22Rv1 (cell line): ENCODE measurements around the gene PHTF2.

Experiments used
- CTCF ChIP-seq: fragments of 450-650 bp; IDR thresholded peaks from 2 replicates; pipeline ENCODE4 v1.5.1; 2017; ENCODE audit warnings: mild to moderate bottlenecking
- ZFX ChIP-seq: fragments of 450-650 bp; IDR thresholded peaks from 2 replicates; pipeline ENCODE4 v1.6.1; 2017; ENCODE audit warnings: antibody characterized with exemption, borderline replicate concordance

- TF ChIP-seq CTCF, result no peak
- TF ChIP-seq ZFX, result no peak
Observed at GRCh38 chr7:77813180-77813579, 14.6 kb downstream of the PHTF2 start.
